Uterus (tissue), 4 donors: Measurements from ENCODE around the gene GEMIN5. TPM values are rescaled to one million over a fixed set of nuclear protein-coding genes. Genes with fewer than 3 reads are reported as not detected.

Source experiments
- DNase-seq, 2 donors: peaks; one replicate each; pipeline ENCODE4 v3.0.0-alpha.2; 2019 to 2020
- H3K27ac ChIP-seq, 2 donors: fragments of 200-600 bp; sonication (generic); 1 replicate in 1 of 2; 2 replicates in 1 of 2; pipeline ENCODE4 v1.5.1; 2016 to 2018
- H3K27me3 ChIP-seq, 2 donors: fragments of 200-600 bp; sonication (generic); one replicate each; pipeline ENCODE4 v1.5.1; 2018 to 2019; ENCODE audit warnings: control low read depth in 1 of 2
- H3K36me3 ChIP-seq, 2 donors: fragments of 200-600 bp; sonication (generic); one replicate each; pipeline ENCODE4 v1.5.1; 2019; ENCODE audit warnings: control low read depth in 1 of 2
- H3K4me1 ChIP-seq, 2 donors: fragments of 200-600 bp; sonication (generic); one replicate each; pipeline ENCODE4 v1.5.1; 2018 to 2019; ENCODE audit warnings: control low read depth in 1 of 2
- H3K4me3 ChIP-seq, 2 donors: fragments of 200-600 bp; sonication (generic); 1 replicate in 1 of 2; 2 replicates in 1 of 2; pipeline ENCODE4 v1.5.1; 2018 to 2019; ENCODE audit warnings: mild to moderate bottlenecking in 1 of 2
- H3K9me3 ChIP-seq, 2 donors: fragments of 200-600 bp; sonication (generic); one replicate each; pipeline ENCODE4 v1.5.1; 2019; ENCODE audit warnings: control low read depth in 1 of 2
- POLR2A ChIP-seq, 2 donors: fragments of 450-650 bp; IDR thresholded peaks; one replicate each; pipeline ENCODE4 v1.6.1; 2016; ENCODE audit warnings: antibody characterized with exemption in 2 of 2, mild to moderate bottlenecking in 1 of 2, moderate library complexity in 1 of 2
- intact Hi-C: fragments of 100-400 bp; cut with DNase I; formaldehyde crosslinking; loops from one replicate; pipeline ENCODE4 v1.15.1; 2023; ENCODE audit warnings: low total_unique reads
- total RNA-seq, 4 donors: library from RNA; depleted of rRNA in 3 of 4; stranded (reverse); fragments of >200 nt in 3 of 4; gene quantifications; one replicate each; pipeline versions ENCODE4 v1.1.0 to v1.2.4, GENCODE V29; 2014 to 2023
- TF ChIP-seq, protein P1 (sequence below), 4 experiments: fragments of 200-600 bp in 2 of 4; fragments of 450-650 bp in 2 of 4; sonication (generic) in 2 of 4; IDR thresholded peaks; one replicate each; pipeline ENCODE4 v1.5.1; 2016 to 2019; ENCODE audit warnings: antibody characterized with exemption in 4 of 4, mild to moderate bottlenecking in 2 of 4, moderate library complexity in 1 of 4
- donor health status: DM: yes; HTN: yes; CAD: no.

GEMIN5 gene
- total RNA-seq, 4 donors from 2014 or later, result 10.0 to 26.5 (median 19.3) TPM

DNA sequence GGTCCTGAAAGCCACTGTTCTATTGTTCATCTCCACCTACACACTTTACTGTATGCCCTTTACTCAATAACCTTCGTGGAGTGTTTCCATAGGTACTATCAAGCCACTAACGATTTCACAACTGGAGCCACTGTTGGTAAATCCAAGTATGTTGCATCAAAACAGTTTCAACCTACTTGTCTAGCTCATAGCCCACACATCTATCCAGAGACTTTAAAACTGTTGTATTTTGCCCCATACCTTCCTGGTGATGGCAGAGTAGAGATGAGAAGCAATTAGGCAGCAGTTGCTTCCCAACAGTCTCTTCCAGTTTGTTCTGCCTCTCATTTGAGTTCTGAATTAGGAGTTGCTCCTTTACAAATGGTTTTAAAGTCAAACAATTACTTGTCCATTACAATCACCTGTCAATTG, 88.2 kb downstream of the GEMIN5 start:
- H3K9me3 ChIP-seq, result no peaks in the 10 kb centered on the region
- TF ChIP-seq POLR2A (IDR thresholded peaks at IDR 0.05), result no peak
- TF ChIP-seq, protein P1, sequence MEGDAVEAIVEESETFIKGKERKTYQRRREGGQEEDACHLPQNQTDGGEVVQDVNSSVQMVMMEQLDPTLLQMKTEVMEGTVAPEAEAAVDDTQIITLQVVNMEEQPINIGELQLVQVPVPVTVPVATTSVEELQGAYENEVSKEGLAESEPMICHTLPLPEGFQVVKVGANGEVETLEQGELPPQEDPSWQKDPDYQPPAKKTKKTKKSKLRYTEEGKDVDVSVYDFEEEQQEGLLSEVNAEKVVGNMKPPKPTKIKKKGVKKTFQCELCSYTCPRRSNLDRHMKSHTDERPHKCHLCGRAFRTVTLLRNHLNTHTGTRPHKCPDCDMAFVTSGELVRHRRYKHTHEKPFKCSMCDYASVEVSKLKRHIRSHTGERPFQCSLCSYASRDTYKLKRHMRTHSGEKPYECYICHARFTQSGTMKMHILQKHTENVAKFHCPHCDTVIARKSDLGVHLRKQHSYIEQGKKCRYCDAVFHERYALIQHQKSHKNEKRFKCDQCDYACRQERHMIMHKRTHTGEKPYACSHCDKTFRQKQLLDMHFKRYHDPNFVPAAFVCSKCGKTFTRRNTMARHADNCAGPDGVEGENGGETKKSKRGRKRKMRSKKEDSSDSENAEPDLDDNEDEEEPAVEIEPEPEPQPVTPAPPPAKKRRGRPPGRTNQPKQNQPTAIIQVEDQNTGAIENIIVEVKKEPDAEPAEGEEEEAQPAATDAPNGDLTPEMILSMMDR (IDR thresholded peaks at IDR 0.05), result peak in 1 of 4 experiments; percentile 11
- H3K4me3 ChIP-seq, result peak overlapping the region; percentile 62 to 64
- intact Hi-C loops, result no loop called here
- H3K27me3 ChIP-seq, result no peaks in the 10 kb centered on the region
- H3K36me3 ChIP-seq, result no peaks in the 10 kb centered on the region
- DNase-seq, result no peak
- H3K27ac ChIP-seq, result peak overlapping the region; percentile 86 to 94
- peaks cover 0 to 8% of the 10 kb centered on the region in 2 donors for H3K4me1 ChIP-seq

DNA sequence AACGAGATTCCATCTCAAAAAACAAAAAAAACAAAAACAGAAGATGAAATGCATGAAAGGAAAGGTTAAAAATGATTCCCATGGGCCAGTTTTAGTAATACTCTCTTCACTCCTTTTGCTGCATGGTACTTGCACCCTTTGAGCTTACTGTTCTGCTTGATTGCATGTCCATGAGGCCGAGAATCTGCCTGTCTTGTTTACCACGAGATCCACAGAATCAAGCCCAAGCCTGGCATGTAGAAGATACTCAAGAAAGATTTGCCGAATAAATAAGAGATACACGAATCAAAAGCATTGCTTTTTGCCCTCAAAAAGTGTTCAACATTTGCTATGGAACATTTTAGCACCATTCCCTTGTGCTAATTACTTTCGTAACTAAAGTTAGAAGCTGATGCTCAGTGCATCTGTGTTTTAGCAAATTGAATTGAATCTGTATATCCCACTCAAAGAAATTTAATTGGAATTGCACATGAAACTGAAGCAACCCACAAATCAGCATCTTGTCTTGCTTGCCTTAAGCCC, 88.7 kb downstream of the GEMIN5 start:
- no peaks in the 10 kb centered on the region for H3K9me3 ChIP-seq
- DNase-seq, result no peak
- peak overlapping the region; percentile 86 to 94 for H3K27ac ChIP-seq
- peak overlapping the region; percentile 62 to 64 for H3K4me3 ChIP-seq
- TF ChIP-seq, protein P1 (IDR thresholded peaks at IDR 0.05), result no peak
- no peak for TF ChIP-seq POLR2A (IDR thresholded peaks at IDR 0.05)
- peaks cover 0 to 8% of the 10 kb centered on the region in 2 donors for H3K4me1 ChIP-seq
- intact Hi-C loops, result no loop called here
- H3K27me3 ChIP-seq, result no peaks in the 10 kb centered on the region
- H3K36me3 ChIP-seq, result no peaks in the 10 kb centered on the region

DNA sequence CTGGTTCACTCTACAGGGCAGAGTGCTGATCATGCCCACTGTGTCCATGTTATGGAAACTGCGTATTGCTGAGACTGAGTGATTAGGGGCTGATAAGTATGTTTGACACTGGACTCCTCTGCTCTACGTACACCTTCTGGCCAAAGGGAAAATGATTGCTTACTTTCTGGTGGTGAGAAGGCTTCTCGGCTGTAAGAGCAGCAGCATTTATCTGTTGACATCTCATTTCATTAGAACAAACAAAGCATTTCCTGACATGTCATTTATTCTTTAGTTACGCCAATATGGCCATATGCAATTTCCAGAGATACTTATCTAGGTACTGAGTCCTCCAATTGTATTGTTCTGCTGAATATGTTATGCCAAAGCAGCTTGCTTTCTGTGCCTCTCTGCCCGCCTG, 93.2 kb downstream of the GEMIN5 start:
- no peak for TF ChIP-seq POLR2A (IDR thresholded peaks at IDR 0.05)
- TF ChIP-seq, protein P1 (IDR thresholded peaks at IDR 0.05), result no peak
- Histone ChIP-seq H3K4me3 (no peak overlapping the region), H3K9me3 (no peaks in the 10 kb centered on the region), H3K27ac (no peak overlapping the region), H3K27me3 (no peaks in the 10 kb centered on the region), H3K36me3 (no peaks in the 10 kb centered on the region), H3K4me1 (peaks cover 0 to 4% of the 10 kb centered on the region in 2 donors)
- intact Hi-C loops, result no loop called here
- no peak for DNase-seq

DNA sequence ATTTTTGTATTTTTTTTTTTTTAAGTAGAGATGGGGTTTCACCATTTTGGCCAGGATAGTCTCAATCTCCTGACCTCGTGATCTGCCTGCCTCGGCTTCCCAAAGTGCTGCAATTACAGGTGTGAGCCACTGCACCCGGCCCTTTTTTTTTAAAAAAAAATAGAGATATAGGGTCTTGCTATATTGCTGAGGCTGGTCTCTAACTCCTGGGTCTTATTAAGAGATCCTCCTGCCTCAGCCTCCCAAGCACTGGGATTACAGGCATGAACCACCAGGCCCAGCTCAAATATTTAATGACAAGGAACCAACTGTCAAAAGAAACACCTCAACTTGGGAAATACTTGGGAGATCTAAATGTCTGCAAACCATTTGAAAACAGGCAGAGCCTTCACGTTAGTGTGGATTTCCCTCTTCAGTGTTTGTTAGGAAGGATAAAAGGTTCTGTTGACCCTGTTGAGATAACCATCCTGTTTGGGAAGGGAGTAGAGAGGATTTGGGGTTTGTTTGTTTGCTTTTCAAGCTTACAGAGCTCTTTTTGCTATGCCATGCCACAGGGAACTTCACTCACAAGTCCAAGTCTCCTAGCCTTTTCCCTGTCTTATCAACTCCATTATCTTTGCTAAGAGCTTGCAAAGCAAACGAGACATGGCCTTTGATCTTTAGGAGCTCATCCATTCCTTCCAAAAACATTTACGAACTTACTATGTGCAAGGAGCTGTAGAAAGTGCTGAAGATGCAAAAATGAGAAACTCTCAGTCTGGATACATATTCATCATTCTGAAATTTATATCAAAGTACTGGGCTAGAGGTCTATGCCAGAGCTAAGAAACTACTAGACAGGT, 95.1 kb downstream of the GEMIN5 start:
- no peaks in the 10 kb centered on the region for H3K9me3 ChIP-seq
- no peak for DNase-seq
- TF ChIP-seq POLR2A (IDR thresholded peaks at IDR 0.05), result no peak
- TF ChIP-seq, protein P1 (IDR thresholded peaks at IDR 0.05), result no peak
- H3K27ac ChIP-seq, result no peak overlapping the region
- no peaks in the 10 kb centered on the region for H3K36me3 ChIP-seq
- no peaks in the 10 kb centered on the region for H3K27me3 ChIP-seq
- intact Hi-C loops, result no loop called here
- no peaks in the 10 kb centered on the region for H3K4me1 ChIP-seq
- no peak overlapping the region for H3K4me3 ChIP-seq

DNA sequence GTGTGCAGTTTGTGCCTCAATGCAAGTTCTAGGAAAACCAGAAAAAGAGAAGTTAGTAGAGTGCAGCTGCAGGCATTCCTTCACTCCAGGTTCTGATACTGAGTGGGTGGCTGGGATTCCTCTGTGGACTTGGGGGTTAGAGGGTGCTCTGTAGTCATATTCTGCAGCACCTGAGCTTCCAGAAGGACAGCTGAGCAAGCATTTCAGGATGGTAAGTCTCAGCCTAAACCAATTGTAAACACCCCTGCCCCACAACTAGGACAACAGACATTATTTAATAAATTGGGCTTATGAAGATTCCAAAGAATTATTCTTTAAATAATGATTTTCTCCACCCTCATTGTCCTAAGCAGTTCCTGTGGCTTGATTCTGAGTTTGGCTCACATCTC, 96.7 kb downstream of the GEMIN5 start:
- Histone ChIP-seq H3K27ac (no peak overlapping the region), H3K9me3 (no peaks in the 10 kb centered on the region), H3K27me3 (no peaks in the 10 kb centered on the region), H3K4me1 (no peaks in the 10 kb centered on the region), H3K4me3 (no peak overlapping the region), H3K36me3 (no peaks in the 10 kb centered on the region)
- DNase-seq, result no peak
- TF ChIP-seq POLR2A (IDR thresholded peaks at IDR 0.05), result no peak
- TF ChIP-seq, protein P1 (IDR thresholded peaks at IDR 0.05), result no peak
- intact Hi-C loops, result no loop called here
